ENCODE measurements around the gene FRYL. TPM values are rescaled to one million over a fixed set of nuclear protein-coding genes. Genes with fewer than 3 reads are reported as not detected.

FRYL gene
- polyA plus RNA-seq, 1 donor from 2014 or later = 64.0 TPM

DNA sequence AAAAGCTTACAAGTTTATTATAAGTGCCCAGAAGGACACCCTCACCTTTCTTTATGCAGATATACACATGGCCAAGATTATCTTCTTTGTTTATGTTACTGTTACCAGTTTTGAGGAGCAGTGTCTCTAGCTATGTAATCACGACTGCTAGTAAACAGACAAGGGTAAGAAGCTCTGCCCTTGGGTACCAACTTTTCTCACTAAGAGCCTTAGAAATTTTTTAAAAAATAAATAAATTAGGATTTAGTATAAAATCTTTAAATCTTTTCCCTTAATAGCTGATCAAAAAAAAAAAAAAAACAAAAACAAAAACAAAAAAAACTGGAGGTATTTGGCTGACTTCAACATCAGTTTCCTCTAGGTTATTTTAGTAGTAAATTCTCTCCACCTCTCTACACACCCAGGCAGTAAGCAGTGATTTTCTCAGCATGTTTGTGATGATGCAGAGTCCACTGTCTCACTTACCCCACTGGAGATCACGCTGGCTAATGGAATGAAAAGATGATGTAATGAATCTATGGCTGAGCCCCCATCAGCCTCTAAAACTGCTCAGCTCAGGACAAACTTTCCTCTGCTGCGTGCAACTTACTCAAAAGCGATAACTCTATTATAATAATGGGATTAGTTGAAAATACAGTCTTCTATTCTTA, 125.9 kb downstream of the FRYL start:
- no peak overlapping the region for H3K9ac ChIP-seq (ENCODE audit: low read length)
- peak overlapping the region; percentile 17 for H3K27ac ChIP-seq (ENCODE audit: low read length)
- TF ChIP-seq MXI1 (conservative IDR thresholded peaks at IDR 0.05; ENCODE audit: poor library complexity, severe bottlenecking) (no peak), POLR2AphosphoS5 (IDR thresholded peaks at IDR 0.05) (peak; percentile 59), EZH2 (IDR thresholded peaks at IDR 0.05; ENCODE audit: borderline replicate concordance, insufficient read depth, low read length, poor library complexity, severe bottlenecking) (no peak)
- TF ChIP-seq, protein P1, sequence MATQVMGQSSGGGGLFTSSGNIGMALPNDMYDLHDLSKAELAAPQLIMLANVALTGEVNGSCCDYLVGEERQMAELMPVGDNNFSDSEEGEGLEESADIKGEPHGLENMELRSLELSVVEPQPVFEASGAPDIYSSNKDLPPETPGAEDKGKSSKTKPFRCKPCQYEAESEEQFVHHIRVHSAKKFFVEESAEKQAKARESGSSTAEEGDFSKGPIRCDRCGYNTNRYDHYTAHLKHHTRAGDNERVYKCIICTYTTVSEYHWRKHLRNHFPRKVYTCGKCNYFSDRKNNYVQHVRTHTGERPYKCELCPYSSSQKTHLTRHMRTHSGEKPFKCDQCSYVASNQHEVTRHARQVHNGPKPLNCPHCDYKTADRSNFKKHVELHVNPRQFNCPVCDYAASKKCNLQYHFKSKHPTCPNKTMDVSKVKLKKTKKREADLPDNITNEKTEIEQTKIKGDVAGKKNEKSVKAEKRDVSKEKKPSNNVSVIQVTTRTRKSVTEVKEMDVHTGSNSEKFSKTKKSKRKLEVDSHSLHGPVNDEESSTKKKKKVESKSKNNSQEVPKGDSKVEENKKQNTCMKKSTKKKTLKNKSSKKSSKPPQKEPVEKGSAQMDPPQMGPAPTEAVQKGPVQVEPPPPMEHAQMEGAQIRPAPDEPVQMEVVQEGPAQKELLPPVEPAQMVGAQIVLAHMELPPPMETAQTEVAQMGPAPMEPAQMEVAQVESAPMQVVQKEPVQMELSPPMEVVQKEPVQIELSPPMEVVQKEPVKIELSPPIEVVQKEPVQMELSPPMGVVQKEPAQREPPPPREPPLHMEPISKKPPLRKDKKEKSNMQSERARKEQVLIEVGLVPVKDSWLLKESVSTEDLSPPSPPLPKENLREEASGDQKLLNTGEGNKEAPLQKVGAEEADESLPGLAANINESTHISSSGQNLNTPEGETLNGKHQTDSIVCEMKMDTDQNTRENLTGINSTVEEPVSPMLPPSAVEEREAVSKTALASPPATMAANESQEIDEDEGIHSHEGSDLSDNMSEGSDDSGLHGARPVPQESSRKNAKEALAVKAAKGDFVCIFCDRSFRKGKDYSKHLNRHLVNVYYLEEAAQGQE (IDR thresholded peaks at IDR 0.05; ENCODE audit: borderline replicate concordance) = no peak
- TF ChIP-seq, protein P2, sequence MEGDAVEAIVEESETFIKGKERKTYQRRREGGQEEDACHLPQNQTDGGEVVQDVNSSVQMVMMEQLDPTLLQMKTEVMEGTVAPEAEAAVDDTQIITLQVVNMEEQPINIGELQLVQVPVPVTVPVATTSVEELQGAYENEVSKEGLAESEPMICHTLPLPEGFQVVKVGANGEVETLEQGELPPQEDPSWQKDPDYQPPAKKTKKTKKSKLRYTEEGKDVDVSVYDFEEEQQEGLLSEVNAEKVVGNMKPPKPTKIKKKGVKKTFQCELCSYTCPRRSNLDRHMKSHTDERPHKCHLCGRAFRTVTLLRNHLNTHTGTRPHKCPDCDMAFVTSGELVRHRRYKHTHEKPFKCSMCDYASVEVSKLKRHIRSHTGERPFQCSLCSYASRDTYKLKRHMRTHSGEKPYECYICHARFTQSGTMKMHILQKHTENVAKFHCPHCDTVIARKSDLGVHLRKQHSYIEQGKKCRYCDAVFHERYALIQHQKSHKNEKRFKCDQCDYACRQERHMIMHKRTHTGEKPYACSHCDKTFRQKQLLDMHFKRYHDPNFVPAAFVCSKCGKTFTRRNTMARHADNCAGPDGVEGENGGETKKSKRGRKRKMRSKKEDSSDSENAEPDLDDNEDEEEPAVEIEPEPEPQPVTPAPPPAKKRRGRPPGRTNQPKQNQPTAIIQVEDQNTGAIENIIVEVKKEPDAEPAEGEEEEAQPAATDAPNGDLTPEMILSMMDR (IDR thresholded peaks at IDR 0.05; ENCODE audit: poor library complexity, severe bottlenecking) = no peak
- no peaks in the 10 kb centered on the region for H3F3A ChIP-seq (ENCODE audit: insufficient read depth, low read length, poor library complexity, severe bottlenecking)
- H3K4me3 ChIP-seq (ENCODE audit: low read length) = peak overlapping the region; percentile 36
- H3K9me2 ChIP-seq (ENCODE audit: insufficient read depth, low read length) = no peaks in the 10 kb centered on the region
- peaks cover 3% of the 10 kb centered on the region for H3K79me2 ChIP-seq (replicated peaks; ENCODE audit: insufficient read depth, low read length)
- H4K20me1 ChIP-seq (ENCODE audit: insufficient read depth) = no peaks in the 10 kb centered on the region
- no peaks in the 10 kb centered on the region for H3K9me3 ChIP-seq (ENCODE audit: low read length)
- H3K4me2 ChIP-seq (ENCODE audit: low read length) = peak overlapping the region; percentile 18
- H3K36me3 ChIP-seq (ENCODE audit: insufficient read depth, low read length) = peaks cover 5% of the 10 kb centered on the region
- H3K27me3 ChIP-seq (ENCODE audit: insufficient read depth, low read depth, low read length) = no peaks in the 10 kb centered on the region
- no peak overlapping the region for H2AFZ ChIP-seq (ENCODE audit: low read depth, low read length)

DNA sequence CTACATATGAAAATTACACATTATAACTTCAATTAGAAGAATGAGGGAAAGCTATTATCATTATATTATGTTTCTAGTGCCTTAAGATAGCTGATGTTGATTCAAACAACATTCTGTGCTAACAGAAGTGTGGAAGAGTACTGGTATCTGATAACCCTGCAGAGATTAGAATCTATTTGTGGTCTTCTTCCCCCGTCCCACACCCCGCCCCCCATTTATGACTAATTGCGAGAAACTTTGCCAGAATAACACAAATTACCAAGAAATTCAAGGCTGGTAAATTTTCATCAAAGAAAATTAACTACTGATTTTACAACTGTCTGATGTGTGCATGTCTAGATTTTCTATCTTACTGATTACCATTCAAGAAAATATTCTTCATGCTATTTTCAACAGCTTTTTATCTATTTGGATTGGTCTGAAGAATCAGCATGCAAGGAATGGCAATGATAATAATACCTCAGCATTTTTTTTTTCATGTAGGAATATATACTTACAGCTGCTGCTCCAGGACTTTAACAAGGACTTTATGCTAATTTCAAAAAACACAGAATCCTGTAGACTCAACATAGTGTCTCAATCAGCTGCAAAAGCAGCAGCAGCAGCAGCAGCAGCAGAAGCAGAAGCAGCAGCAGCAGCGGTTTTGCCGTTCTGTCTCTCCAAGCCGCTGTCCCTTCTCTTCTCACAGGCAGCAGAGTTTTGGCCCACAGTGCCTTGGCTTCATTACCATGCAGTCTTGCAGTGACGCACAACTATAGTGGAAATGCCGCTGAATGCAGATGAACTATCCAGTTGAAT, 126.7 kb downstream of the FRYL start:
- H3K27me3 ChIP-seq (ENCODE audit: insufficient read depth, low read depth, low read length) = no peaks in the 10 kb centered on the region
- peak overlapping the region; percentile 17 for H3K27ac ChIP-seq (ENCODE audit: low read length)
- H3K9me2 ChIP-seq (ENCODE audit: insufficient read depth, low read length) = no peaks in the 10 kb centered on the region
- H3F3A ChIP-seq (ENCODE audit: insufficient read depth, low read length, poor library complexity, severe bottlenecking) = no peaks in the 10 kb centered on the region
- no peaks in the 10 kb centered on the region for H3K9me3 ChIP-seq (ENCODE audit: low read length)
- no peak overlapping the region for H2AFZ ChIP-seq (ENCODE audit: low read depth, low read length)
- peaks cover 3% of the 10 kb centered on the region for H3K79me2 ChIP-seq (replicated peaks; ENCODE audit: insufficient read depth, low read length)
- peak overlapping the region; percentile 36 for H3K4me3 ChIP-seq (ENCODE audit: low read length)
- peak overlapping the region; percentile 18 for H3K4me2 ChIP-seq (ENCODE audit: low read length)
- peaks cover 5% of the 10 kb centered on the region for H3K36me3 ChIP-seq (ENCODE audit: insufficient read depth, low read length)
- peak; percentile 22 for TF ChIP-seq POLR2AphosphoS5 (IDR thresholded peaks at IDR 0.05)
- TF ChIP-seq, protein P1 (IDR thresholded peaks at IDR 0.05; ENCODE audit: borderline replicate concordance) = no peak
- TF ChIP-seq MXI1 (conservative IDR thresholded peaks at IDR 0.05; ENCODE audit: poor library complexity, severe bottlenecking) = no peak
- TF ChIP-seq, protein P2 (IDR thresholded peaks at IDR 0.05; ENCODE audit: poor library complexity, severe bottlenecking) = no peak
- no peak for TF ChIP-seq EP300 (conservative IDR thresholded peaks at IDR 0.05; ENCODE audit: poor library complexity, severe bottlenecking)
- TF ChIP-seq RAD21 (conservative IDR thresholded peaks at IDR 0.05) = no peak
- TF ChIP-seq SMC3 (conservative IDR thresholded peaks at IDR 0.05; ENCODE audit: poor library complexity) = no peak
- no peak for TF ChIP-seq EZH2 (IDR thresholded peaks at IDR 0.05; ENCODE audit: borderline replicate concordance, insufficient read depth, low read length, poor library complexity, severe bottlenecking)
- TF ChIP-seq TAF1 (IDR thresholded peaks at IDR 0.05; ENCODE audit: low read depth) = no peak
- H4K20me1 ChIP-seq (ENCODE audit: insufficient read depth) = no peaks in the 10 kb centered on the region
- H3K9ac ChIP-seq (ENCODE audit: low read length) = no peak overlapping the region
